ENCODE results near the gene UTP18. TPM values are rescaled to one million over a fixed set of nuclear protein-coding genes. Genes with fewer than 3 reads are reported as not detected.

Gene UTP18
- total and polyA plus RNA-seq, 2 of the 13 experiments (the other 11 are each of a cell fraction or from before 2014, with no cell fraction given) = 35.2 to 104 TPM

GRCh38 chr17:51346218-51346982 is 86.1 kb downstream of the UTP18 start (continued):
- TF ChIP-seq ZNF33B (CRISPR knock-in tag; IDR thresholded peaks at IDR 0.05) = no peak
- TF ChIP-seq TEF (CRISPR knock-in tag; IDR thresholded peaks at IDR 0.05) = no peak
- no peak for TF ChIP-seq U2AF1 (optimal IDR thresholded peaks at IDR 0.05; ENCODE audit: low read depth, low read length)
- TF ChIP-seq DMAP1 (CRISPR knock-in tag; IDR thresholded peaks at IDR 0.05) = no peak
- TF ChIP-seq, protein P1, sequence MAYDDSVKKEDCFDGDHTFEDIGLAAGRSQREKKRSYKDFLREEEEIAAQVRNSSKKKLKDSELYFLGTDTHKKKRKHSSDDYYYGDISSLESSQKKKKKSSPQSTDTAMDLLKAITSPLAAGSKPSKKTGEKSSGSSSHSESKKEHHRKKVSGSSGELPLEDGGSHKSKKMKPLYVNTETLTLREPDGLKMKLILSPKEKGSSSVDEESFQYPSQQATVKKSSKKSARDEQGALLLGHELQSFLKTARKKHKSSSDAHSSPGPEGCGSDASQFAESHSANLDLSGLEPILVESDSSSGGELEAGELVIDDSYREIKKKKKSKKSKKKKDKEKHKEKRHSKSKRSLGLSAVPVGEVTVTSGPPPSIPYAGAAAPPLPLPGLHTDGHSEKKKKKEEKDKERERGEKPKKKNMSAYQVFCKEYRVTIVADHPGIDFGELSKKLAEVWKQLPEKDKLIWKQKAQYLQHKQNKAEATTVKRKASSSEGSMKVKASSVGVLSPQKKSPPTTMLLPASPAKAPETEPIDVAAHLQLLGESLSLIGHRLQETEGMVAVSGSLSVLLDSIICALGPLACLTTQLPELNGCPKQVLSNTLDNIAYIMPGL (CRISPR knock-in tag; IDR thresholded peaks at IDR 0.05; ENCODE audit: borderline replicate concordance in 1 of 2, low read depth in 1 of 2) = 0 out of 4 replicates have a peak, but pooled peaks of 1 of the 2 experiments have one; percentile 53
- TF ChIP-seq HOXA5 (CRISPR knock-in tag; IDR thresholded peaks at IDR 0.05) = 0 out of 2 replicates have a peak, but pooled peaks have one; percentile 38
- TF ChIP-seq ELF3 (CRISPR knock-in tag; IDR thresholded peaks at IDR 0.05) = peak; percentile 71
- TF ChIP-seq HMG20B (CRISPR knock-in tag; conservative IDR thresholded peaks at IDR 0.05) = no peak
- TF ChIP-seq CREM (IDR thresholded peaks at IDR 0.05) = peak; percentile 60; the same call in 1 of the 2 replicates
- no peak for TF ChIP-seq CREM (CRISPR knock-in tag; IDR thresholded peaks at IDR 0.05)
- TF ChIP-seq GABPA (IDR thresholded peaks at IDR 0.05; ENCODE audit: low read depth, low read length) = no peak
- no peak for TF ChIP-seq GABPA (CRISPR knock-in tag; IDR thresholded peaks at IDR 0.05; ENCODE audit: low read depth)
- TF ChIP-seq CC2D1A (CRISPR knock-in tag; IDR thresholded peaks at IDR 0.05) = no peak
- no peak for TF ChIP-seq ZNF850 (CRISPR knock-in tag; conservative IDR thresholded peaks at IDR 0.05)
- TF ChIP-seq, protein P2, sequence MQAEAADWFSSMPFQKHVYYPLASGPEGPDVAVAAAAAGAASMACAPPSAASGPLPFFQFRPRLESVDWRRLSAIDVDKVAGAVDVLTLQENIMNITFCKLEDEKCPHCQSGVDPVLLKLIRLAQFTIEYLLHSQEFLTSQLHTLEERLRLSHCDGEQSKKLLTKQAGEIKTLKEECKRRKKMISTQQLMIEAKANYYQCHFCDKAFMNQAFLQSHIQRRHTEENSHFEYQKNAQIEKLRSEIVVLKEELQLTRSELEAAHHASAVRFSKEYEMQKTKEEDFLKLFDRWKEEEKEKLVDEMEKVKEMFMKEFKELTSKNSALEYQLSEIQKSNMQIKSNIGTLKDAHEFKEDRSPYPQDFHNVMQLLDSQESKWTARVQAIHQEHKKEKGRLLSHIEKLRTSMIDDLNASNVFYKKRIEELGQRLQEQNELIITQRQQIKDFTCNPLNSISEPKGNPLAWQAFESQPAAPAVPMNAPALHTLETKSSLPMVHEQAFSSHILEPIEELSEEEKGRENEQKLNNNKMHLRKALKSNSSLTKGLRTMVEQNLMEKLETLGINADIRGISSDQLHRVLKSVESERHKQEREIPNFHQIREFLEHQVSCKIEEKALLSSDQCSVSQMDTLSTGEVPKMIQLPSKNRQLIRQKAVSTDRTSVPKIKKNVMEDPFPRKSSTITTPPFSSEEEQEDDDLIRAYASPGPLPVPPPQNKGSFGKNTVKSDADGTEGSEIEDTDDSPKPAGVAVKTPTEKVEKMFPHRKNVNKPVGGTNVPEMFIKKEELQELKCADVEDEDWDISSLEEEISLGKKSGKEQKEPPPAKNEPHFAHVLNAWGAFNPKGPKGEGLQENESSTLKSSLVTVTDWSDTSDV (CRISPR knock-in tag; IDR thresholded peaks at IDR 0.05) = no peak
- no peak for TF ChIP-seq PRPF4 (IDR thresholded peaks at IDR 0.05; ENCODE audit: low read depth, low read length, poor library complexity, severe bottlenecking)
- TF ChIP-seq YEATS4 (CRISPR knock-in tag; IDR thresholded peaks at IDR 0.05; ENCODE audit: borderline replicate concordance) = no peak
- TF ChIP-seq TSC22D2 (CRISPR knock-in tag; IDR thresholded peaks at IDR 0.05; ENCODE audit: borderline replicate concordance) = 0 out of 2 replicates have a peak, but pooled peaks have one; percentile 19
- no peak for TF ChIP-seq KLF9 (CRISPR knock-in tag; IDR thresholded peaks at IDR 0.05; ENCODE audit: low read depth)
- no peak for TF ChIP-seq ZNF264 (CRISPR knock-in tag; IDR thresholded peaks at IDR 0.05)
- TF ChIP-seq TAF15 (IDR thresholded peaks at IDR 0.05; ENCODE audit: low read depth, low read length, poor library complexity, severe bottlenecking) = no peak
- TF ChIP-seq, protein P3, sequence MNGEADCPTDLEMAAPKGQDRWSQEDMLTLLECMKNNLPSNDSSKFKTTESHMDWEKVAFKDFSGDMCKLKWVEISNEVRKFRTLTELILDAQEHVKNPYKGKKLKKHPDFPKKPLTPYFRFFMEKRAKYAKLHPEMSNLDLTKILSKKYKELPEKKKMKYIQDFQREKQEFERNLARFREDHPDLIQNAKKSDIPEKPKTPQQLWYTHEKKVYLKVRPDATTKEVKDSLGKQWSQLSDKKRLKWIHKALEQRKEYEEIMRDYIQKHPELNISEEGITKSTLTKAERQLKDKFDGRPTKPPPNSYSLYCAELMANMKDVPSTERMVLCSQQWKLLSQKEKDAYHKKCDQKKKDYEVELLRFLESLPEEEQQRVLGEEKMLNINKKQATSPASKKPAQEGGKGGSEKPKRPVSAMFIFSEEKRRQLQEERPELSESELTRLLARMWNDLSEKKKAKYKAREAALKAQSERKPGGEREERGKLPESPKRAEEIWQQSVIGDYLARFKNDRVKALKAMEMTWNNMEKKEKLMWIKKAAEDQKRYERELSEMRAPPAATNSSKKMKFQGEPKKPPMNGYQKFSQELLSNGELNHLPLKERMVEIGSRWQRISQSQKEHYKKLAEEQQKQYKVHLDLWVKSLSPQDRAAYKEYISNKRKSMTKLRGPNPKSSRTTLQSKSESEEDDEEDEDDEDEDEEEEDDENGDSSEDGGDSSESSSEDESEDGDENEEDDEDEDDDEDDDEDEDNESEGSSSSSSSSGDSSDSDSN (CRISPR knock-in tag; IDR thresholded peaks at IDR 0.05) = no peak

Measured in HepG2 (cell line).